Medulla oblongata (tissue), 1 donor: Measurements from ENCODE around the gene ARFGEF3.
"Not testable (repeated sequence)": the region's sequence is repeated elsewhere in the genome, so short reads cannot be mapped to it uniquely, and the experiment has no call there.

Source experiments
- DNase-seq: peaks from one replicate; pipeline ENCODE4 v3.0.0-alpha.2; 2015; ENCODE audit errors: extremely low spot score

ARFGEF3 gene

DNA sequence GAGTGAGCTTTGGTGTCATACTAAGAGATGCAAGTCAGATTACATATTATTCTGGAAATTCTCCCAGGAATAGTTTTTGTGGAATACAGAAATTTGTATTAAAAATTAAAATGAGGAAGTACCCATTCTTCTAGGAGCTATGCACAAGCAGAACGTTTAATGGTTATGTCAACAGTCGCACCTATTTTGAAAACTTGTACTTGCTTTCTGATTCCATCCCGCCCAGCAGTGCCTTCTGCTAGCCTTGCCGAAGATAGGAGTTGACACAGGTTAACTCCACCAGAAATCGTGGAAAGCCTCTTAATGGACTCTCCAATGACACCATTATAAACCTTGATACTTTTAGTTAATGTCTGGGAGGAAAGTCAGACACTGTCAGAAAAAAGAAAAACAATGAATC lies 49.9 kb downstream of the ARFGEF3 start:
- no peak for DNase-seq

DNA sequence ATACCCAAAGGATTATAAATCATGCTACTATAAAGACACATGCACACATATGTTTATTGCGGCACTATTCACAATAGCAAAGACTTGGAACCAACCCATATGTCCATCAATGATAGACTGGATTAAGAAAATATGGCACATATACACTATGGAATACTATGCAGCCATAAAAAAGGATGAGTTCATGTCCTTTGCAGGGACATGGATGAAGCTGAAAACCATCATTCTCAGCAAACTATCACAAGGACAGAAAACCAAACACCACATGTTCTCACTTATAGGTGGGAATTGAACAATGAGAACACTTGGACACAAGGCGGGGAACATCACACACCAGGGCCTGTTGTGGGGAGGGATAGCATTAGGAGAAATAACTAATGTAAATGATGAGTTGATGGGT lies 50.8 kb downstream of the ARFGEF3 start:
- not testable (repeated sequence) for DNase-seq

DNA sequence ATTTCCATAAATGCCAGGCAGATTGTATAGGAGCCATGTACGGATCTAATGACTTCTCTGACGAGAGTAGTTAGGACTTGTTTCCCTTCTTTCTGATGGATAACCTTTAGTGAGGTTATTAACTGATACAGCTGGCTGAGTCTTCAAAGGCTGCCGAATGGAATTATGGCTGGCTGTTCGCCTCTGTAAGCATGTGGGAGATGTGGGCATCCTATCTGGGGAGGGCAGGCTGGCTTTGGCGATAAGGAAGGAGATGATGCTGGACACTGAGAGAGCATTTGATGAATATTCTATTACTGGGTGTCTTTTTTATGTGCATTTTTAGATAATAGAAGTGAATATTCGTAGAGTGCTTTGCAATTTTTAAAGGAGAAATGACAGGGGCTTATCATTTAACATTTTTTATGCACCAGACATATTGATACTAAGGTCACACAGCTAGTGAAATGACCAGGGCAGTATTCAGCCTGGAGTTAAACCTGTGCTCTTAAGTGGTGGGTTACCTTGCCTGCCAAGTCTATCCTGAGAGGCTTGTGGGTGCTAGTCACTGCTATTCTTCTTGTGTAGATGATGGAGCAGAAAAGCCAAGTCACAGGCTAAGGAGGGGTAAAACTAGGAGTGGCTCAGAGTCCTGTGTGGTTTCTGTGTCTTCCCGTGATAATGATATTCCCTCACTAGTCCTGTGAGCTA lies 53.5 kb downstream of the ARFGEF3 start:
- DNase-seq = no peak

DNA sequence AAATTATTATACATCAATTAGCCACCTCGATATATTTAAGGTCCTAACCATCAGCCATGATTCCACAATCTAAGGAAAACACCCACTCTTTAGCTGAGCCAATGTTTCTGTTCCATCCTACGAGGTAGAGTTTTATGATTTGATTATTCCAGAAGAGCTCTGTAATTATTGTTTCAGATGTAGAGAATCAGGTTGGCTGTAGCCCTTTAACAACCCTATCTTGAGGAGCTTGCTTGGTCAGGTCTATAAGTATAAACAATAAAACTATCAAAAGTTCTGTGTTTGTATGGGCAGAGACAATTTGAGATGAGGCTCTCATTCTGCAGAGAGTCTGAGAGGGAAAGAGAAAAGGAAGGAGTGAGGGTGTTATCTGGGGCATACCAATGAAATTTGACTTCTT lies 56.7 kb downstream of the ARFGEF3 start, which contains the start of gene PBOV1:
TSS of gene PBOV1 (minus strand) at position 43 of the 400 bp plus-strand sequence. CDS start 96 bp downstream, outside the sequence.
- no peak for DNase-seq

DNA sequence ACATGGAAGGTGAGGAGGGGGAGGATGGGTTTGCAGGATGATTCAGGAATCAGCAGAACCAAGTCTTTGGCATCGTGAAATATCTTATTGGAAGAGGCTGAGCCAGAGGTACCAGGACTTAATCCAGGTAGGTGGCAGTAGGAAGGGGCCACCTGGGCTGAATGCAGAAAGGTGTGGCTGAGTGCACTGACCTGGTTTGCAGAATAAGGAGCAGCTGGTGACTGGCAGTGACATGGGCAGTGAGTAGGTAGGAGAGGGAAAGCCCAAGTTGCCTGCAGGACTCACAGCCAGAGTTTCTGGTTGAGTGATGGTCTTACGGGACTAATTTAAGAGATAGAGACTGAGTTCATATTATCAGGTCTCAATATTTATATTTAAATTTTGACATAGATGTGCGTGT lies 57.7 kb downstream of the ARFGEF3 start:
- DNase-seq = no peak

DNA sequence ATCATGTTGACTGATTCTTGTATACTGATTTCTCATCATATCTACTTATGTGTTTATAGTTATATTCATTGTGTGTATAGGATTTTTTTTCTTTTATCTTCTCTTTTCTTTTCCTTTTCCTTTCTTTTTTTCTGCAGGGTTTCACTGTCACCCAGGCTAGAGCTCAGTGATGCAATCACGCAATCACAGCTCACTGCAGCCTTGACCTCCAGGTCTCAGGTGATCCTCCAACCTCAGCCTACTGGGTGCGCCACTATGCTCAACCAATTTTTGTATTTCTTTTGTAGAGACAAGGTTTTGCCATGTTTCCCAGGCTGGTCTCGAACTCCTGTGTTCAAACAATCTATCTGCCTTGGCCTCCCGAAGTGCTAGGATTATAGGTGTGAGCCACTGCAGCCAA lies 58.2 kb downstream of the ARFGEF3 start:
- DNase-seq = no peak

DNA sequence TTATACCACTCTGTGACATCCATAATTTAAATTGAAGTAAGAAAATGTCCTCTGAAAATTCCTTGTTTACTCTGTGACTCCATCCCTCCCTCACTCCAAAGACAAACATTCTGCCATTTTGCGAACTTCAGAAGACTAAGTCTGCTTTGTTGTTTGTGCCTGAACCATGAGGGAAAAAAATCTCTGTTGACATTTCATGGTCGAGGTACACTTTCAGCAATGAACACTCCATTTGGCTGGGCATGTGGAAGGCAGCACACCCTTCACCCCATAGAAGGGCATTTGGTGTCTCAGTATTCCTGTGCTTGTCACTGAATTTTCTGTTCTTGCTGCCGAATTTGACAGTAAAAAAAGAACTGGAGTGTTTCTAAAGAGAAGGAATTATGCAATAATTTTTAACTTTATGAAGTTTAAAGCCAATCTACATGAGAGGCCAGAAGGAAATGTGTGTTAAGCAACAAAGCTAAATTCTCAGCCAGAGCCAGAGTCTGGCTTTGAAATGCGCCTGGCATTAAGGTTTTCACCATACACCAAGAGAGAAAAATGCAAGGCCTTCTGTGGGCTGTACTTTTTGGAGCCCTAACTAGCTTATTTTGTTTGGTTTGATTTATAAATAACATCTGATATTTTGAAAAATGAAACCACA lies 61.3 kb downstream of the ARFGEF3 start:
- no peak for DNase-seq

DNA sequence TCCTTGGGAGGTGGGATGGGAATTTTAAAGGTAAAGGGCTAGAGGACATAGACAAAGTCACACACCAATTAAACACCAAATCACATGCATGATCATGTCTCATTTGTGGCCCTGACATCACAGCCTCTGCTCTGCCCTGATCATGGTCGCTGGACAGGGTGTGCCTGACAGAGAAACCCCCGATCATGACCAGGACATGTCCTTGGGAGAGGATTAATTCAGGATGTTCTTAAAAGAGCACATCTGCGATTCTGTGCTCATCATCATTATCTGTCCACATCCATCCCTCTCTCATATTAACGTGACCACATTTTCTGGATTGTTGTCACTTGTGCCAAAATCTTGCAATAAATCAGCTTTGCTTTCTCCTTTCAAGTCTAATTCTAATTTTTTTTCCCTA lies 64.2 kb downstream of the ARFGEF3 start:
- DNase-seq = no peak

DNA sequence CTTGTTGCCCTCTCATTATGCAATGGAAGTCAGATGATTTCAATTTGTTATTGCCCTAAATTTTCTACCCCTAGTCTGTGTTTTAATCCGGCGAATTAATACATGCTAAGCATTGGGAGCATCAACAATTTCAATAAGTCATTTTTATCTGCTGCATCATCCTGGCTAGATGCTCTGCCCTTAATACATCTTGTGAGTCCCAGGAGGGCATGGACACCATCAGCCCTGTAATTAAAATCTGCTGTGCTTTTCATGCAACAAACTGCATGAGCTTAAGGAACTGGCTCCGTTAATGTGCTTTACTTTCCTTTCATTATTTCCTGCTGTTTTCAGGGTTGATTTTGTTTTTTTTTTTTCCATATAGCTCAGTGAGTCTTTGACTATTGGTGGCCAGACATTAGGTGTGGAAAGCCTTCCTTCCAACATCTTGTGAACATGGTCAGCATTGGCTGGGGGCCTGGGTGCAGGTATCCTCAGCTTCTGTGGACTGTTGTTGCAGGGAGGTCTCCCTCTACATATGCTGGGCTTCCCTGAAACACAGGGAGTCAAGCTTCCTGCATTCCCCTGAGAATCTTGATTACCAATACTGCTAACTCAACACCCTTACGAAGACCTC lies 65.1 kb downstream of the ARFGEF3 start:
- no peak for DNase-seq

DNA sequence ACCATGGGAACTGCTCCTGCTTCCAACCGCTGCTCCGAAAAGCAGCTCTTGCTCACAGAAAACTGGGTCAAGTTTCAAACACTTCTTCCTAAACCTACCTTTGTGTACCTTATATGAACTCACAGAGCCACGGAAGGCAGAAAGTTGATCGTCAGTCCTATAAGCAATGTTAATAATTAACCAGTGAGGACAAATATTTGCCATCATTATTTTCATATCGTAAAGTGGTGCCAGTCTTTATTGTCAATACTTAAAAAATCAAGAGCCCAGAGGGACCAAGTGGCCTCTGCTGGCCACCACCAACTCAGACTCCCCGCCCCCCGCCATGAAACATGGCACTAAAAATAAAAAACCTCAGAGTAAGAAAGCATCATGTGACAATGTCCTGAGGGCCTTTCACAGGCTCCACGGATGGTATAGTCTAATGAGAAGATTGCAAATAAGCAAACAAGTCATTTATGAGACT lies 65.6 kb downstream of the ARFGEF3 start:
- no peak for DNase-seq

DNA sequence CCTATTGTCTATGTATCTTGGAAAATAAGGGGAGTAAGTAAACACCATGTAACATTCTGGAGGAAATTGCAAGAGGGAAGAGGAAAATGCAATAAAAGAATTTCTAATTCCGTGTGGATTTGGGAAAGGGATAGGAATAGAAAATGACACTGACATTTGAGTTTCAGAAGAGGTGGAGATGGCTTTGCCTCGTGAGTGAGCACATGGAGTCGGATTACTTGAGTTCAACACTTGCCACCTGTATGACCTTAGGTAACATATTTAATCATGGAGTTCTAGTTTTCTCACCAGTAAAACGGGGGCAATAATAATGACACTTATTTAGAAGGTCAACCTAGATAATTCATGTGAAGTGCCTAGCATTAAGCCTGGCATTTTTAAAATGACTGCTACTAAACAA lies 67.3 kb downstream of the ARFGEF3 start:
- no peak for DNase-seq

DNA sequence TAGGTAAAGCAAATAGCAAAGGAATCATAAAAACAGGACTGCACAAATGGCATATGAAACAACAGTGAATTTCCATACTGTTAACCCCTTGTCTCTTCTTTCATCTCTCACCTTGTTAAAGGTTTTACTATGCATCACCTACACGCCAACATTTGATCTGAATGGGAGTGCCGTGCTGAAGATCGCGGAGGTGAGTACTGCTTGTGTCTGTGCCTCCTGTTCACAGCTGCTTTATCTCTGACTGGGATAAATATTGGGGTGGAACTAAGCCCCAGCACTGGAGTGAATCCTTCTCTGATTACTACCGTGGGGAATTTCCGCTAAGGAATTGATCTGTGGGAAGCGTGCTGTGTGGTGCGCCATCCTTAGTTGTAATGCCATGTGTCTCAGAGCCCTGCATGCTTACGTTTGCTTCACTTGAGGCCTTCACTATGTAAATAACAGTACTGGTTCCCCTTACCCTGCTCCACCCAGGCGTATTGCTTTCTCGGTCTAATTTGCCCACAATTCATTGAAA lies 68.0 kb downstream of the ARFGEF3 start:
- DNase-seq = no peak

DNA sequence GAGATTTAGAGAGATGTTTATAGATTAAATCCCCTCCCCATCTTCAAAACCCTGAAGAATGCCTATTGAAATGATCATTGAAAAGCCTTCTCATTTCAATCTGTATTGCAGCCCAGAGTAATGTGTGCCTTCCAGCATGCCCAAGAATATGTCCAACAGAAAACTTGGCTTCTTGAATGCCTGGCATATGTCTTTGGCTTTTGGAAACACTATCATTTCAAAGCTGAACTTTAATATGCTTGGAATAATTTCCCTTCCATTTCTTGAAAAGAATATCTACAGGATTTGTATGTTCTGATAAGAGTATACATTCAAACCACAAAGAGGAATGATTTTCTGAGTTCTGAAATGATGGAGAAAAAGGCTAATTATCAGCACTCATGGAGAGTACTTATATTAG lies 68.5 kb downstream of the ARFGEF3 start:
- no peak for DNase-seq

DNA sequence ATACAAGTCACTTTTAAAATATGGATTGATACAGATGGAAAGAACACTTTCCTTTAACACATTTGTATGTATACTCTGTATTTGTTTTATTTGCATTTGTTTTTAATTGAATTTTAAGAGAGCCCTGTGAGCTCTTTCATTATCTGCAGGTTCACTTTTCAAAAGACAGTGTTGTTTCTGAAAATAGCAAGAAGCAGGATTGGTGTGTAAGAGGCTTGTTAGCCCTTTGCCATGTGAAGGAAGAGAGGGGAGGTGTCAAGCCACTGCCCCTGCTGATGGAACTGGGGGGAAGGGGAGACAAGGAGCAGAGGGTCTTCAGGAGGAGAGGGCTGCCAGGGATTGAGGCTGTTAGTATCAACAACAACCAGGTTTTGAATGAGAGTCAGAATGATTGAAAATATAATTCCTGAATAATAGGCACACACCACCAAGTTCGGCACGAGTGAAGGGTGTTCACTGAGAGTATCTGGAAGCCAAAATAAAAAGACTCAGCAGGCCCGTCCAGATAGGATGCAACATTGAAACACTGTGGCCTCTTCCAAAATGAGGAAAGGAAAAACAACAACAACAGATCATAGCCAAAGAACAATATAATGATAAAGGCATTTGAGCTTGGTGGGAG lies 69.1 kb downstream of the ARFGEF3 start:
- no peak for DNase-seq

DNA sequence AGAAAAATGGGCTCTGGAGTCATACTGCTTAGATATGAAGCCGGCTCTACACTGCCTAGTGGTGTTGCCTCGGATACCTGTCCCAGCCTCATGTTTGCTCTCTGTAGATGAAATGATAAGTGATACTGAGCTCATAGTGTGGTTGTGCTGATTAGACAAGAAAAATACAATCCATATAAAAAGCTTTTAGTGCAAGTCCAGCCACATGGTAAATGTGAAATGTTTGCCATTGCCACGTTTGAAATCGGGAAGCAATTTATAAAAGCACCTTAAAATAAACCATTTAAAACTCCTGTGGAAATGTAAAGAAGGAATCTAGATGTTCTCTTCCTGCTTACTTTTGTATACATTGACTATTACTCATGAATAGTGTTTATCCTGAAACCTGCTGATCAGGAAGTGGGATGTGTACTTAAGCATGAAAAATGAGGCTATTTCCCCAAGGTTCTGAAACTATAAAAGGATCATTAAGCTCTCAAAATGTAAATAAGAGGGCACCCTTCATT lies 69.7 kb downstream of the ARFGEF3 start:
- DNase-seq = no peak

DNA sequence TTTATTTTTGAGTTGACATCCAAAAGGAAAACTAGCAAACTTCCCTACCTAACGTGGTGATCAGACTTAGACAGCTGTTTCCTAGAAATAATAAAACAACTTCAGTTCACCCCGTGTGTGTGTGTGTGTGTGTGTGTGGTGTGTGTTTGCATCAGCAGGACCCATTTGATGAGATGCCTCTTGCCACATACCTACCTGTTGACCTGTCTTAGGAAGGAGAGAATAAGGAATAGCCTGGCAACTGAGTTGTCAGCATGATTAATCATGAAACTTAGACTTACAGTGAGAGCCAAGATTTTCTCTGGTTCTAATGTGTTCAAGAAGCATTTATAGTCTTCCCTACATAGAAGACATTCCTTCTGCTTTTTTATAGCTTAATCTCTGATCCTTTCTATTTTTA lies 72.6 kb downstream of the ARFGEF3 start:
- DNase-seq = no peak

DNA sequence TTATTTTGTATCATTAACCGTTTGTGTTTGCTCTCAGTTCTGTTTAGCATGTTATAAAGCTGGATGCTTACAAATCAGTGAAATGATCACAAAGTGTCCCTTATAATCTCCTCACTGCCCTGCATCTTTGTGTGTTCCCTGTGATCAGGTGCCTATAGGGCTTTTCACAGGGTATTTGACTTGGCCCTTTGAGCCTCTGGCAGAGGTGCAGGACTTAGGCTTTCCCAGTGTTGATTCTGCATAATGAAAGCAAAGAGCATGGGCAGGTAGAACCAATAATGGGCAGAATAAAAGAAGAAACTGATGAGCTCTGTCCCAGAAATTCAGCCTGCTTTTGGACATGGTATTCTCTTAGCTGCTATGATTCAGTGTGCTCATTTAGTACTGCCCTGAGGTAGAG lies 73.5 kb downstream of the ARFGEF3 start:
- no peak for DNase-seq

DNA sequence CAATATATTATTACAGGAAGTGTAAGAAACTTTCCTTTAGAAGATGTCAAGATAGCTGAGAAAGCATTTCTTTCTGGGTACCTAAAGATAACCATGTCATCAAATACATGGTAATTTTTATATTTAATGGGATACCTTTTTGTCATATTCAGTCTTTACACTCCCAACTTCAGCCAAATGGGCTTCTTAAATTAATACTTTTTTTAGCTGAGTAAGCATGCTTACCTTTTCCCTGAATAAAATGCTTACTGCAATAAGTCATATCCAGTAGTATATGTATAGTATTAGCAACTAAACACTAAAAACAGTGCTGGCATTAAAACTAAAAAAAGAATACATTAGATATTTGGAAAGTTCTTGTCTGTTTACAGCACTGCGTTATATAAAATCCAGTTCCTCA lies 74.0 kb downstream of the ARFGEF3 start:
- no peak for DNase-seq

DNA sequence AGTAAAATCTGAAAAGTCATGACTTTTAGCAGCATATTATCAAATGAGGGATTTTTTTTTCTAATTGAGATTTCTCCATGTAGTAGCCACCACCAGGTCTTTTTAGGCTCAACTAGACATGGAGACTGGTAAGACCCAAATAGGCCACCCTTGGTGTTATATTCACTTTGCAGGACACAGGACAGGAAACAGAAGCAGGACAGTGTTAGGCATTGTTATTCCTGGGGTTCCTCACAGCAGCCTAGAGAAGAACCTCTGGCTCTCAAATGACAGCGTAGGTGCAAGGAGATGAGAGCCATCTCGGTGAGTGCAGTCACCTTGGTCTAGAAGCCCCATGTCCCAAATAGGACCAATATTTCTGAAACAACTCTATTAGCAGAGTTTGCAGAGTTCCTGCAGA lies 75.7 kb downstream of the ARFGEF3 start:
- no peak for DNase-seq

DNA sequence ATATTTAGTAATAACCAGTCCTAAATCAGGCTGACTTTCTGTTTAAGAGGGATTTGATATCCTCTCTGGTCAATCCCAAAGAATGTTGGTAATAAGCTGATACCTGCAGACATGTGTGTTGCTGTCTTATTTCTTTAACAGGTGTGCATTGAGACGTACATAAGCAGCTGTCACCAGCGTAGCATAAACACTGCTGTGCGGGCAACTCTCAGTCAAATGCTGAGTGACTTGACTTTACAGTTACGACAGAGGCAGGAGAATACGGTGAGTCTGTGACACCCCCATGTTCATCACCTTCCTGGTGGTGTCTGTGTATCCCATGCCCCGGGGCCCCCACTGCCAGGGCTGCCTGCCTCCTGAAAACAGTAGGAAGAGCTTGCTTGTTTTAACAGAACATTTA lies 76.6 kb downstream of the ARFGEF3 start:
- no peak for DNase-seq

DNA sequence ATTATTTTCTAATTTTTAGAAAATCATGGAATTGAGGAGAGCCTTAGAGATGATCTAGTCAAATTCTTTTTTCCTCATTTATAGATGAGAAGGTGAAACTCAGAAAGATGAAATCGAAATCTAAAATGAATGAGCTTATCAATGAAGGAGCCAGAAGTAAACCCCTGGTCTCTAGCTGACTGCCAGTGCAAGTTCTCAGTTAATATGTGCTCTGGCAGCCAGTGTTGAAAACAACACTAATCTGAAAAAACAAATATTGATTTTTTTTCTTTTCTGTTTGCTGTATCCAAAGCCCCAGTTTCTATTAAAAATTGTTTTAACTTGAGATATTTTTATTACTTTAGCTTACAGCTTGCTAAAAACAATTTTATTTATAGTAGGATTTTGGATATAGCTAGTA lies 78.0 kb downstream of the ARFGEF3 start:
- no peak for DNase-seq
